ENCODE results near the gene BCAR3.
A peak's percentile ranks its signal among the peaks of the same experiment; 100 is the strongest.

Gene BCAR3

GRCh38 chr1:93673163-93673829 is 8.3 kb downstream of the BCAR3 start:
- Histone ChIP-seq H3K36me3 (ENCODE audit: control insufficient read depth in 1 of 2, insufficient read depth in 2 of 2, low read depth in 1 of 2, low read length in 2 of 2) (peaks cover 21 to 69% of the 10 kb centered on the region in 2 experiments), H3K9ac (ENCODE audit: low read length) (peak overlapping the region; percentile 42), H3K79me1 (replicated peaks; ENCODE audit: low read length, poor library complexity, severe bottlenecking) (peaks cover 5% of the 10 kb centered on the region), H2BK120ac (ENCODE audit: low read depth, low read length) (no peak overlapping the region), H2BK12ac (ENCODE audit: low read length in 2 of 2) (no peak overlapping the region), H3K14ac (ENCODE audit: low read length in 2 of 2) (no peak overlapping the region), H3K27ac (ENCODE audit: low read length, poor library complexity, severe bottlenecking) (no peak overlapping the region), H2BK5ac (ENCODE audit: low read depth, low read length, poor library complexity, severe bottlenecking) (no peak overlapping the region), H4K8ac (ENCODE audit: low read length) (no peak overlapping the region), H4K91ac (ENCODE audit: low read length) (no peak overlapping the region), H2AK5ac (ENCODE audit: low read length, severe bottlenecking) (no peak overlapping the region), H2BK15ac (ENCODE audit: low read depth, poor library complexity, severe bottlenecking) (no peak overlapping the region), H3K4me2 (ENCODE audit: low read length, poor library complexity, severe bottlenecking) (no peak overlapping the region), H3K18ac (ENCODE audit: low read depth in 1 of 2, low read length in 2 of 2) (no peak overlapping the region), H3K9me3 (ENCODE audit: control insufficient read depth, low read length) (no peaks in the 10 kb centered on the region), H3K27me3 (ENCODE audit: control insufficient read depth in 1 of 2, insufficient read depth in 1 of 2, low read length in 2 of 2) (no peaks in the 10 kb centered on the region), H3K4ac (ENCODE audit: low read depth in 1 of 2, low read length in 2 of 2) (no peak overlapping the region), H3K4me3 (ENCODE audit: insufficient read depth in 1 of 2, low read depth in 1 of 2, low read length in 2 of 2) (no peak overlapping the region), H2AFZ (ENCODE audit: low read depth, low read length) (no peak overlapping the region), H3K4me1 (ENCODE audit: control insufficient read depth, insufficient read depth, low read depth, low read length) (peaks cover 29% of the 10 kb centered on the region), H3K23ac (ENCODE audit: low read length in 2 of 2) (no peak overlapping the region)
- DNase-seq = peak; percentile 55
- 58% methylated on average over 2 of the region's 2 CpGs for WGBS

GRCh38 chr1:93672477-93673162 is 9.0 kb downstream of the BCAR3 start:
- Histone ChIP-seq H3K4ac (ENCODE audit: low read depth in 1 of 2, low read length in 2 of 2) (peak overlapping the region; percentile 6 to 35), H2BK12ac (ENCODE audit: low read length in 2 of 2) (peak overlapping the region in 1 of 2 experiments; percentile 8), H3K9ac (ENCODE audit: low read length) (peak overlapping the region; percentile 30), H3K18ac (ENCODE audit: low read depth in 1 of 2, low read length in 2 of 2) (peak overlapping the region; percentile 38 to 40), H4K8ac (ENCODE audit: low read length) (no peak overlapping the region), H3K9me3 (ENCODE audit: control insufficient read depth, low read length) (no peaks in the 10 kb centered on the region), H4K91ac (ENCODE audit: low read length) (peak overlapping the region; percentile 78), H2BK15ac (ENCODE audit: low read depth, poor library complexity, severe bottlenecking) (no peak overlapping the region), H2AK5ac (ENCODE audit: low read length, severe bottlenecking) (no peak overlapping the region), H3K27ac (ENCODE audit: low read length, poor library complexity, severe bottlenecking) (peak overlapping the region; percentile 11), H2BK5ac (ENCODE audit: low read depth, low read length, poor library complexity, severe bottlenecking) (no peak overlapping the region), H3K14ac (ENCODE audit: low read length in 2 of 2) (no peak overlapping the region), H2BK120ac (ENCODE audit: low read depth, low read length) (no peak overlapping the region), H3K4me1 (ENCODE audit: control insufficient read depth, insufficient read depth, low read depth, low read length) (peaks cover 31% of the 10 kb centered on the region), H3K27me3 (ENCODE audit: control insufficient read depth in 1 of 2, insufficient read depth in 1 of 2, low read length in 2 of 2) (no peaks in the 10 kb centered on the region), H3K4me3 (ENCODE audit: insufficient read depth in 1 of 2, low read depth in 1 of 2, low read length in 2 of 2) (peak overlapping the region in 1 of 2 experiments; percentile 45), H3K4me2 (ENCODE audit: low read length, poor library complexity, severe bottlenecking) (no peak overlapping the region), H3K23ac (ENCODE audit: low read length in 2 of 2) (no peak overlapping the region), H3K79me1 (replicated peaks; ENCODE audit: low read length, poor library complexity, severe bottlenecking) (peaks cover 5% of the 10 kb centered on the region), H3K36me3 (ENCODE audit: control insufficient read depth in 1 of 2, insufficient read depth in 2 of 2, low read depth in 1 of 2, low read length in 2 of 2) (peaks cover 21 to 69% of the 10 kb centered on the region in 2 experiments), H2AFZ (ENCODE audit: low read depth, low read length) (no peak overlapping the region)
- no peak for DNase-seq
- 90% methylated on average over 4 of the region's 5 CpGs for WGBS

GRCh38 chr1:93672069-93672468 is 9.6 kb downstream of the BCAR3 start:
- H3K4ac ChIP-seq (ENCODE audit: low read depth in 1 of 2, low read length in 2 of 2) = peak overlapping the region in 1 of 2 experiments; percentile 6
- H3K36me3 ChIP-seq (ENCODE audit: control insufficient read depth in 1 of 2, insufficient read depth in 2 of 2, low read depth in 1 of 2, low read length in 2 of 2) = peaks cover 17 to 69% of the 10 kb centered on the region in 2 experiments
- no peak overlapping the region for H3K4me2 ChIP-seq (ENCODE audit: low read length, poor library complexity, severe bottlenecking)
- peak overlapping the region; percentile 30 for H3K9ac ChIP-seq (ENCODE audit: low read length)
- no peak overlapping the region for H2AK5ac ChIP-seq (ENCODE audit: low read length, severe bottlenecking)
- H3K9me3 ChIP-seq (ENCODE audit: control insufficient read depth, low read length) = no peaks in the 10 kb centered on the region
- H3K14ac ChIP-seq (ENCODE audit: low read length in 2 of 2) = no peak overlapping the region
- no peaks in the 10 kb centered on the region for H3K27me3 ChIP-seq (ENCODE audit: control insufficient read depth in 1 of 2, insufficient read depth in 1 of 2, low read length in 2 of 2)
- peak; percentile 84 for DNase-seq
- H3K27ac ChIP-seq (ENCODE audit: low read length, poor library complexity, severe bottlenecking) = no peak overlapping the region
- WGBS = 76% methylated on average over 1 of the region's 1 CpG
- no peak overlapping the region for H2AFZ ChIP-seq (ENCODE audit: low read depth, low read length)
- H3K23ac ChIP-seq (ENCODE audit: low read length in 2 of 2) = no peak overlapping the region
- H4K8ac ChIP-seq (ENCODE audit: low read length) = no peak overlapping the region
- no peak overlapping the region for H4K91ac ChIP-seq (ENCODE audit: low read length)
- H2BK120ac ChIP-seq (ENCODE audit: low read depth, low read length) = no peak overlapping the region
- peak overlapping the region in 1 of 2 experiments; percentile 45 for H3K4me3 ChIP-seq (ENCODE audit: insufficient read depth in 1 of 2, low read depth in 1 of 2, low read length in 2 of 2)
- H2BK12ac ChIP-seq (ENCODE audit: low read length in 2 of 2) = no peak overlapping the region
- peaks cover 5% of the 10 kb centered on the region for H3K79me1 ChIP-seq (replicated peaks; ENCODE audit: low read length, poor library complexity, severe bottlenecking)
- no peak overlapping the region for H3K18ac ChIP-seq (ENCODE audit: low read depth in 1 of 2, low read length in 2 of 2)
- H3K4me1 ChIP-seq (ENCODE audit: control insufficient read depth, insufficient read depth, low read depth, low read length) = peaks cover 27% of the 10 kb centered on the region
- H2BK5ac ChIP-seq (ENCODE audit: low read depth, low read length, poor library complexity, severe bottlenecking) = no peak overlapping the region
- no peak overlapping the region for H2BK15ac ChIP-seq (ENCODE audit: low read depth, poor library complexity, severe bottlenecking)

GRCh38 chr1:93671099-93671621 is 10.5 kb downstream of the BCAR3 start:
- no peak overlapping the region for H3K23ac ChIP-seq (ENCODE audit: low read length in 2 of 2)
- H3K9ac ChIP-seq (ENCODE audit: low read length) = no peak overlapping the region
- H2AFZ ChIP-seq (ENCODE audit: low read depth, low read length) = no peak overlapping the region
- no peak overlapping the region for H2BK5ac ChIP-seq (ENCODE audit: low read depth, low read length, poor library complexity, severe bottlenecking)
- H4K8ac ChIP-seq (ENCODE audit: low read length) = no peak overlapping the region
- no peak overlapping the region for H3K4me3 ChIP-seq (ENCODE audit: insufficient read depth in 1 of 2, low read depth in 1 of 2, low read length in 2 of 2)
- no peaks in the 10 kb centered on the region for H3K9me3 ChIP-seq (ENCODE audit: control insufficient read depth, low read length)
- no peak overlapping the region for H2BK15ac ChIP-seq (ENCODE audit: low read depth, poor library complexity, severe bottlenecking)
- peaks cover 27% of the 10 kb centered on the region for H3K4me1 ChIP-seq (ENCODE audit: control insufficient read depth, insufficient read depth, low read depth, low read length)
- H2BK12ac ChIP-seq (ENCODE audit: low read length in 2 of 2) = peak overlapping the region in 1 of 2 experiments; percentile 49
- H4K91ac ChIP-seq (ENCODE audit: low read length) = no peak overlapping the region
- peaks cover 5% of the 10 kb centered on the region for H3K79me1 ChIP-seq (replicated peaks; ENCODE audit: low read length, poor library complexity, severe bottlenecking)
- H2AK5ac ChIP-seq (ENCODE audit: low read length, severe bottlenecking) = no peak overlapping the region
- peaks cover 15 to 71% of the 10 kb centered on the region in 2 experiments for H3K36me3 ChIP-seq (ENCODE audit: control insufficient read depth in 1 of 2, insufficient read depth in 2 of 2, low read depth in 1 of 2, low read length in 2 of 2)
- 100% methylated on average over 10 of the region's 11 CpGs for WGBS
- no peak for DNase-seq
- no peak overlapping the region for H3K4me2 ChIP-seq (ENCODE audit: low read length, poor library complexity, severe bottlenecking)
- H3K18ac ChIP-seq (ENCODE audit: low read depth in 1 of 2, low read length in 2 of 2) = peak overlapping the region in 1 of 2 experiments; percentile 48
- H2BK120ac ChIP-seq (ENCODE audit: low read depth, low read length) = no peak overlapping the region
- H3K27ac ChIP-seq (ENCODE audit: low read length, poor library complexity, severe bottlenecking) = no peak overlapping the region
- no peak overlapping the region for H3K4ac ChIP-seq (ENCODE audit: low read depth in 1 of 2, low read length in 2 of 2)
- H3K14ac ChIP-seq (ENCODE audit: low read length in 2 of 2) = no peak overlapping the region
- H3K27me3 ChIP-seq (ENCODE audit: control insufficient read depth in 1 of 2, insufficient read depth in 1 of 2, low read length in 2 of 2) = no peaks in the 10 kb centered on the region

All from mesenchymal stem cell (in vitro differentiated cells and primary cell).